ENCODE measurements around the gene NOP53. TPM values are rescaled to one million over a fixed set of nuclear protein-coding genes. Genes with fewer than 3 reads are reported as not detected.

The NOP53 gene
- total and polyA plus RNA-seq, 9 of the 15 experiments (the other 6 are each of a cell fraction or from before 2014, with no cell fraction given) = 6.5 to 274 (median 145) TPM

- TF ChIP-seq, protein P1, sequence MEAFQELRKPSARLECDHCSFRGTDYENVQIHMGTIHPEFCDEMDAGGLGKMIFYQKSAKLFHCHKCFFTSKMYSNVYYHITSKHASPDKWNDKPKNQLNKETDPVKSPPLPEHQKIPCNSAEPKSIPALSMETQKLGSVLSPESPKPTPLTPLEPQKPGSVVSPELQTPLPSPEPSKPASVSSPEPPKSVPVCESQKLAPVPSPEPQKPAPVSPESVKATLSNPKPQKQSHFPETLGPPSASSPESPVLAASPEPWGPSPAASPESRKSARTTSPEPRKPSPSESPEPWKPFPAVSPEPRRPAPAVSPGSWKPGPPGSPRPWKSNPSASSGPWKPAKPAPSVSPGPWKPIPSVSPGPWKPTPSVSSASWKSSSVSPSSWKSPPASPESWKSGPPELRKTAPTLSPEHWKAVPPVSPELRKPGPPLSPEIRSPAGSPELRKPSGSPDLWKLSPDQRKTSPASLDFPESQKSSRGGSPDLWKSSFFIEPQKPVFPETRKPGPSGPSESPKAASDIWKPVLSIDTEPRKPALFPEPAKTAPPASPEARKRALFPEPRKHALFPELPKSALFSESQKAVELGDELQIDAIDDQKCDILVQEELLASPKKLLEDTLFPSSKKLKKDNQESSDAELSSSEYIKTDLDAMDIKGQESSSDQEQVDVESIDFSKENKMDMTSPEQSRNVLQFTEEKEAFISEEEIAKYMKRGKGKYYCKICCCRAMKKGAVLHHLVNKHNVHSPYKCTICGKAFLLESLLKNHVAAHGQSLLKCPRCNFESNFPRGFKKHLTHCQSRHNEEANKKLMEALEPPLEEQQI (IDR thresholded peaks at IDR 0.05) = no peak
- TF ChIP-seq NEUROD1 (IDR thresholded peaks at IDR 0.05; ENCODE audit: borderline replicate concordance, low read depth, low read length, partially characterized antibody) (no peak), SPI1 (IDR thresholded peaks at IDR 0.05; ENCODE audit: borderline replicate concordance, low read depth, low read length) (no peak), RB1 (IDR thresholded peaks at IDR 0.05; ENCODE audit: low read depth) (peak; percentile 70; the same call in 1 of the 2 replicates), MLLT1 (IDR thresholded peaks at IDR 0.05) (no peak), POLR3A (IDR thresholded peaks at IDR 0.05; ENCODE audit: borderline replicate concordance, extremely low read depth, insufficient read depth, insufficient read length) (no peak), KHSRP (IDR thresholded peaks at IDR 0.05) (no peak), ZNF133 (CRISPR knock-in tag; IDR thresholded peaks at IDR 0.05) (no peak), ZBTB12 (CRISPR knock-in tag; IDR thresholded peaks at IDR 0.05) (no peak), ZNF408 (CRISPR knock-in tag; IDR thresholded peaks at IDR 0.05; ENCODE audit: low read depth) (no peak), PKNOX1 (IDR thresholded peaks at IDR 0.05) (no peak)
These were observed 38.0 kb upstream of the NOP53 start (continued) for GRCh38 chr19:47707135-47707925.
